HepG2 (cell line): Measurements from ENCODE around the gene OVOL2. TPM values are rescaled to one million over a fixed set of nuclear protein-coding genes. Genes with fewer than 3 reads are reported as not detected.
A peak's percentile ranks its signal among the peaks of the same experiment; 100 is the strongest.

Experiments
- ATAC-seq: fragments of 200-7000 bp; cut with Tn5 transposase; 3 replicates; pipeline ENCODE4 v1.9.1; 2020; ENCODE audit warnings: mild to moderate bottlenecking, moderate library complexity
- BruUV-seq: library from RNA; stranded (reverse); fragments of 400-500 nt; replicated peaks from 2 replicates; lab custom pipeline; 2021; lab: Mats Ljungman, UMichigan
- CTCF ChIA-PET: fragments of 300-600 bp; formaldehyde crosslinking; extraction: SDS; loops from one replicate; lab custom pipeline; 2021; ENCODE audit warnings: low total read pairs, inconsistent platforms, low intra/inter-chr PET ratio; lab: Yijun Ruan, JAX
- POLR2A ChIA-PET: fragments of 350-600 bp; sonication (Branson Sonifier 250); formaldehyde crosslinking; loops from one replicate; lab custom pipeline; 2020; ENCODE audit warnings: antibody characterized with exemption, inconsistent platforms; lab: Yijun Ruan, JAX
- DNase-seq: peaks from one replicate; pipeline ENCODE4 v3.0.0-alpha.2; 2015; ENCODE audit warnings: low spot score
- FAIRE-seq: peaks from 3 replicates; lab custom pipeline; 2011; peaks lifted over from hg19 to GRCh38; lab: Jason Lieb, UNC
- H2AFZ ChIP-seq: one replicate; pipeline ENCODE4 v1.6.1; 2011; ENCODE audit warnings: low read length, inconsistent platforms
- H3K27ac ChIP-seq: fragments of 300-600 bp; 3 replicates; pipeline ENCODE4 v1.8.0; 2011; ENCODE audit warnings: mixed run types, mild to moderate bottlenecking, mixed read lengths, low read length, inconsistent platforms; ENCODE audit not compliant: insufficient read depth; ENCODE audit errors: extremely low read length
- H3K27me3 ChIP-seq, 2 experiments: fragments of 200-600 bp in 1 of 2; 2 replicates in 1 of 2; 3 replicates in 1 of 2; pipeline versions ENCODE4 v1.6.0 to v1.8.0; 2011; ENCODE audit warnings: low read length in 2 of 2, mild to moderate bottlenecking in 2 of 2, moderate library complexity in 2 of 2, inconsistent platforms in 1 of 2; ENCODE audit not compliant: insufficient read depth in 2 of 2, control insufficient read depth in 1 of 2
- H3K36me3 ChIP-seq, 2 experiments: fragments of 200-600 bp in 1 of 2; replicated peaks in 1 of 2; 2 replicates in 1 of 2; 3 replicates in 1 of 2; pipeline versions ENCODE4 v1.5.1 to v1.8.0; 2011; ENCODE audit warnings: low read length in 2 of 2, inconsistent platforms in 1 of 2; ENCODE audit not compliant: insufficient read depth in 2 of 2, control insufficient read depth in 1 of 2
- H3K4me1 ChIP-seq: 2 replicates; pipeline ENCODE4 v1.5.1; 2012; ENCODE audit warnings: low read length, inconsistent platforms; ENCODE audit not compliant: insufficient read depth
- H3K4me2 ChIP-seq: 2 replicates; pipeline ENCODE4 v1.6.0; 2011; ENCODE audit warnings: low read depth, low read length, inconsistent platforms
- H3K4me3 ChIP-seq, 3 experiments: fragments of 200-600 bp in 1 of 3; sonication (generic), shearing (Covaris generic) in 1 of 3; replicated peaks in 1 of 3; 2 replicates each; pipeline ENCODE4 v1.5.1; 2011 to 2016; ENCODE audit warnings: low read length in 3 of 3, inconsistent platforms in 2 of 3, low read depth in 2 of 3, mild to moderate bottlenecking in 2 of 3, control low read depth in 1 of 3, mixed read lengths in 1 of 3; ENCODE audit not compliant: insufficient read depth in 1 of 3
- H3K79me2 ChIP-seq: one replicate; pipeline ENCODE4 v1.6.1; 2011; ENCODE audit warnings: low read length, inconsistent platforms; ENCODE audit not compliant: insufficient read depth
- H3K9ac ChIP-seq: 2 replicates; pipeline ENCODE4 v1.6.0; 2011; ENCODE audit warnings: mild to moderate bottlenecking, low read depth, low read length, inconsistent platforms; ENCODE audit not compliant: insufficient read depth
- H3K9me3 ChIP-seq: 2 replicates; pipeline ENCODE4 v1.5.1; 2012; ENCODE audit warnings: mild to moderate bottlenecking, low read length
- H4K20me1 ChIP-seq: 2 replicates; pipeline ENCODE4 v1.6.0; 2011; ENCODE audit warnings: inconsistent platforms, mild to moderate bottlenecking, low read length, moderate library complexity; ENCODE audit not compliant: insufficient read depth
- RBAK ChIP-seq: sonication (generic); formaldehyde crosslinking; IDR thresholded peaks from 2 replicates; pipeline ENCODE4 v1.5.1; 2020; ENCODE audit warnings: mild to moderate bottlenecking, missing genetic modification reagents
- ZNF263 ChIP-seq: sonication (generic); formaldehyde crosslinking; IDR thresholded peaks from 2 replicates; pipeline ENCODE4 v1.4.0; 2020; ENCODE audit warnings: missing genetic modification reagents
- WGBS: methylation state at CpG from one replicate; pipeline ENCODE4 v1.1.6; 2017; ENCODE audit warnings: low lambda C conversion rate; 5-methylcytosine and 5-hydroxymethylcytosine counted together
- in situ Hi-C: cut with HindIII; loops from 2 replicates; pipeline ENCODE4 v1.10.0; 2017; ENCODE audit warnings: low pct_unique_long_range_greater_than_20kb; ENCODE audit not compliant: extremely low pct_ligation_motif_present
- intact Hi-C: fragments of 100-400 bp; cut with micrococcal nuclease; formaldehyde crosslinking; loops from one replicate; pipeline ENCODE4 v1.10.0; 2022; ENCODE audit not compliant: unreplicated experiment
- polyA plus RNA-seq, 8 experiments: library from polyadenylated mRNA; depleted of rRNA in 3 of 8; stranded (reverse) in 7 of 8; unstranded in 1 of 8; fragments of >200 nt; fragmentation: Illumina TruSeq in 4 of 8; extraction: Trizol in 4 of 8; gene quantifications; 2 replicates each; pipeline versions ENCODE4 v1.2.1 to v1.2.3, GENCODE V29; 2011 to 2016; ENCODE audit warnings: low read depth in 4 of 8, missing spikeins in 1 of 8, mixed read lengths in 1 of 8; ENCODE audit not compliant: insufficient read depth in 1 of 8
- total RNA-seq, 5 experiments: library from RNA; depleted of rRNA; stranded (reverse); fragments of >200 nt; fragmentation: Illumina TruSeq; extraction: Trizol; gene quantifications; 2 replicates each; pipeline ENCODE4 v1.2.3, GENCODE V29; 2016; ENCODE audit warnings: low read depth in 1 of 5
- TF ChIP-seq, protein P1 (sequence below): sonication (generic); formaldehyde crosslinking; IDR thresholded peaks from 2 replicates; pipeline ENCODE4 v1.4.0; 2020; ENCODE audit warnings: missing genetic modification reagents, borderline replicate concordance
- TF ChIP-seq, protein P2 (sequence below): sonication (generic); formaldehyde crosslinking; IDR thresholded peaks from 2 replicates; pipeline ENCODE4 v1.5.0; 2020; ENCODE audit warnings: missing genetic modification reagents, mild to moderate bottlenecking, borderline replicate concordance

The OVOL2 gene
- total and polyA plus RNA-seq, 2 of the 13 experiments (the other 11 are each of a cell fraction or from before 2014, with no cell fraction given): 0.20 to 0.31 TPM

DNA sequence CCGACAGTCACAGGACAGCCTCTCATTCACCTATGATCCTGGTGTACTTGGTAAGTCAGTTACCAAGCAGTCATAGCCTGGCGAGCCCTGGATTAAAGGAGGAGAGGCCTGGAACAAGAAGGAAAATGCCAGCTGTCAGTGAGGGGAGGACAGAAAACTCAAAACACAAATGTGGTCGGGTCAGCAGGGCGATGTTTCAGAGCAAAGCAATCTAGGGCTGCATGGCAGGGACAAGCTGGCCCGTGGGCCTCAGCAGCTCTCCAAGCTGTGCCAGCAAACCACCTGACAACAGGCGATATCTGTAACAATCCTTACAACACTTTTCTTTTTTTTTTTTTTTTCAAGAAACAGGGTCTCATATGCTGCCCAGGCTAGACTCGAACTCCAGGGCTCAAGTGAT lies 48.6 kb downstream of the OVOL2 start:
- Histone ChIP-seq H3K36me3 (no peaks in the 10 kb centered on the region), H3K4me2 (peak overlapping the region; percentile 38; the same call in 1 of the 2 replicates), H3K79me2 (no peaks in the 10 kb centered on the region), H3K4me3 (no peak overlapping the region), H3K27me3 (peaks cover 9 to 41% of the 10 kb centered on the region in 2 experiments; a peak in 4 of 5 replicates), H3K9ac (no peak overlapping the region), H4K20me1 (no peaks in the 10 kb centered on the region), H3K27ac (no peak overlapping the region), H3K9me3 (no peaks in the 10 kb centered on the region), H3K4me1 (peaks cover 62% of the 10 kb centered on the region), H2AFZ (no peak overlapping the region)
- ATAC-seq (no peak), DNase-seq (no peak), FAIRE-seq (no peak)
- no TSS peak for BruUV-seq
- in situ Hi-C loops: no loop called here
- POLR2A ChIA-PET: interaction anchor here (0.7 to 1.0 kb wide), 2 partner anchors 38 to 492 kb away, joined by 3 read pairs; no protein-coding TSS in a partner anchor
- CTCF ChIA-PET: no interaction called here
- intact Hi-C loops: loop anchor here (5.0 to 10.0 kb wide), 2 partner anchors 126 to 268 kb away; partner anchors contain the start of genes KAT14 and PET117
- 38% methylated on average over 7 of the region's 7 CpGs for WGBS
- TF ChIP-seq RBAK (CRISPR knock-in tag) (no peak), ZNF263 (CRISPR knock-in tag) (0 out of 2 replicates have a peak, but pooled peaks have one; percentile 20)
- TF ChIP-seq, protein P1, sequence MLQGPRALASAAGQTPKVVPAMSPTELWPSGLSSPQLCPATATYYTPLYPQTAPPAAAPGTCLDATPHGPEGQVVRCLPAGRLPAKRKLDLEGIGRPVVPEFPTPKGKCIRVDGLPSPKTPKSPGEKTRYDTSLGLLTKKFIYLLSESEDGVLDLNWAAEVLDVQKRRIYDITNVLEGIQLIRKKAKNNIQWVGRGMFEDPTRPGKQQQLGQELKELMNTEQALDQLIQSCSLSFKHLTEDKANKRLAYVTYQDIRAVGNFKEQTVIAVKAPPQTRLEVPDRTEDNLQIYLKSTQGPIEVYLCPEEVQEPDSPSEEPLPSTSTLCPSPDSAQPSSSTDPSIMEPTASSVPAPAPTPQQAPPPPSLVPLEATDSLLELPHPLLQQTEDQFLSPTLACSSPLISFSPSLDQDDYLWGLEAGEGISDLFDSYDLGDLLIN: peak; percentile 65; the same call in 1 of the 2 replicates
- TF ChIP-seq, protein P2, sequence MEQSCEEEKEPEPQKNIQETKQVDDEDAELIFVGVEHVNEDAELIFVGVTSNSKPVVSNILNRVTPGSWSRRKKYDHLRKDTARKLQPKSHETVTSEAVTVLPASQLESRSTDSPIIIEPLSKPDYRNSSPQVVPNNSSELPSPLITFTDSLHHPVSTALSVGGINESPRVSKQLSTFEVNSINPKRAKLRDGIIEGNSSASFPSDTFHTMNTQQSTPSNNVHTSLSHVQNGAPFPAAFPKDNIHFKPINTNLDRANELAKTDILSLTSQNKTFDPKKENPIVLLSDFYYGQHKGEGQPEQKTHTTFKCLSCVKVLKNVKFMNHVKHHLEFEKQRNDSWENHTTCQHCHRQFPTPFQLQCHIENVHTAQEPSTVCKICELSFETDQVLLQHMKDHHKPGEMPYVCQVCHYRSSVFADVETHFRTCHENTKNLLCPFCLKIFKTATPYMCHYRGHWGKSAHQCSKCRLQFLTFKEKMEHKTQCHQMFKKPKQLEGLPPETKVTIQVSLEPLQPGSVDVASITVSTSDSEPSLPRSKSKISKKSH: 0 out of 2 replicates have a peak, but pooled peaks have one; percentile 49
